Neural crest cell (in vitro differentiated cells): Measurements from ENCODE around the gene E2F3. TPM values are rescaled to one million over a fixed set of nuclear protein-coding genes. Genes with fewer than 3 reads are reported as not detected.

Experiments used
- DNase-seq: peaks from one replicate; pipeline ENCODE4 v3.0.0; 2021; ENCODE audit warnings: low read depth, mixed read lengths, low spot score
- H3K27ac Mint-ChIP-seq: one replicate; pipeline ENCODE4 v1.8.0; 2021; ENCODE audit warnings: mild to moderate bottlenecking, mixed read lengths; ENCODE audit not compliant: unreplicated experiment
- H3K27me3 Mint-ChIP-seq: 2 replicates; pipeline ENCODE4 v1.8.0; 2021; ENCODE audit warnings: low read depth, mild to moderate bottlenecking, mixed read lengths
- H3K36me3 Mint-ChIP-seq: 2 replicates; pipeline ENCODE4 v1.8.0; 2021; ENCODE audit warnings: low read depth, mild to moderate bottlenecking, mixed read lengths
- H3K4me1 Mint-ChIP-seq: 2 replicates; pipeline ENCODE4 v1.8.0; 2021; ENCODE audit warnings: mixed read lengths
- H3K4me3 Mint-ChIP-seq: one replicate; pipeline ENCODE4 v1.8.0; 2021; ENCODE audit warnings: mild to moderate bottlenecking, mixed read lengths
- H3K9me3 Mint-ChIP-seq: 2 replicates; pipeline ENCODE4 v1.8.0; 2021; ENCODE audit warnings: mixed read lengths
- total RNA-seq: library from RNA; stranded (reverse); gene quantifications from 2 replicates; pipeline ENCODE4 v1.2.1, GENCODE V29; 2021
- TF ChIP-seq, protein P1 (sequence below): fragments of 200-600 bp; sonication (generic); conservative IDR thresholded peaks from 2 replicates; pipeline ENCODE4 v1.5.0; 2021; ENCODE audit warnings: antibody characterized with exemption, mild to moderate bottlenecking

E2F3 gene
- total RNA-seq, 1 donor from 2014 or later = 43.8 TPM

DNA sequence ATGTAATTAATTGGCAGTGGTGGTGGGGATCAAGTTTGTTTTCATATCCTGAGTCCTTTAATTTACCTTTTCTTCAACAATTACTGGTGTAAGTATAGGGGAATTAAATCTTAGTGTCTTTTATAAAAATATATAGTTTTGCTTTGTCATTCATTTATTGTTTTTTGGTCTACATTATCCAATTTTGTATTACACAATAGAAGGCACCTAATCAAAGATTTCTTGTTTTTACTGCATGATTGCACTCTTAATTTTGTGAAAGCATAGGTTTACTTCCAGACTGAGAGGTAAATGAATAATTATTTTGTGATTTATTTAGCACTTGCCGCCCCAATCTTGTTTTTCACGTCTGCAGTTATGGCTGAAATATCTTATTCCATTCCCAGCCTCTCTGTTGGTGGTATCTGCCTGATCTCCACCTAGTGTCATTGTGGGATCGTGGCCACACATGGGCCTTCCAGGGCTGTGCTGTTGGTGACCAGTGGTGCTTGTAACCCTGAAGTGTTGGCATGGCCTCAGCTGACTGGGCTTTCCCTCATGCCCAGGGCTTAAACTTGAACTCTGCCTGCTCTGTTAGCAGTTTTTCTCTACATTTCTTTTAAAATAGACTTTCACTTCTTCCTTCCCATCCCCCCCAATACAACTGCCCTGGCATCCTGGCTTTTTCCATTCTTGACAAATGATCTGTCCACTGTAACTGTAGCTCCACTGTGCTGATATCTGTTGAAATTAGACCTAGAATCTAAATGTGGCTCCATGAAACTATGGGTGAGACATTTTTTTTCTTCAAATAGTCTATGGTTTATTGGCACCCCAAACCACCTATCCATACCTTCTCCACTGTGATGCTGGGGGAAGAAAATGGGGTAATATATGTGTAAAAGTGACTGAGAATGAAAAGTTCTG is 24.8 kb downstream of the E2F3 start:
- TF ChIP-seq, protein P1, sequence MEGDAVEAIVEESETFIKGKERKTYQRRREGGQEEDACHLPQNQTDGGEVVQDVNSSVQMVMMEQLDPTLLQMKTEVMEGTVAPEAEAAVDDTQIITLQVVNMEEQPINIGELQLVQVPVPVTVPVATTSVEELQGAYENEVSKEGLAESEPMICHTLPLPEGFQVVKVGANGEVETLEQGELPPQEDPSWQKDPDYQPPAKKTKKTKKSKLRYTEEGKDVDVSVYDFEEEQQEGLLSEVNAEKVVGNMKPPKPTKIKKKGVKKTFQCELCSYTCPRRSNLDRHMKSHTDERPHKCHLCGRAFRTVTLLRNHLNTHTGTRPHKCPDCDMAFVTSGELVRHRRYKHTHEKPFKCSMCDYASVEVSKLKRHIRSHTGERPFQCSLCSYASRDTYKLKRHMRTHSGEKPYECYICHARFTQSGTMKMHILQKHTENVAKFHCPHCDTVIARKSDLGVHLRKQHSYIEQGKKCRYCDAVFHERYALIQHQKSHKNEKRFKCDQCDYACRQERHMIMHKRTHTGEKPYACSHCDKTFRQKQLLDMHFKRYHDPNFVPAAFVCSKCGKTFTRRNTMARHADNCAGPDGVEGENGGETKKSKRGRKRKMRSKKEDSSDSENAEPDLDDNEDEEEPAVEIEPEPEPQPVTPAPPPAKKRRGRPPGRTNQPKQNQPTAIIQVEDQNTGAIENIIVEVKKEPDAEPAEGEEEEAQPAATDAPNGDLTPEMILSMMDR = no peak
- H3K9me3 Mint-ChIP-seq = no peaks in the 10 kb centered on the region
- peaks cover 9% of the 10 kb centered on the region for H3K4me1 Mint-ChIP-seq
- H3K27me3 Mint-ChIP-seq = no peaks in the 10 kb centered on the region
- peaks cover 16% of the 10 kb centered on the region for H3K36me3 Mint-ChIP-seq
- no peak overlapping the region for H3K4me3 Mint-ChIP-seq
- no peak for DNase-seq
- no peak overlapping the region for H3K27ac Mint-ChIP-seq

DNA sequence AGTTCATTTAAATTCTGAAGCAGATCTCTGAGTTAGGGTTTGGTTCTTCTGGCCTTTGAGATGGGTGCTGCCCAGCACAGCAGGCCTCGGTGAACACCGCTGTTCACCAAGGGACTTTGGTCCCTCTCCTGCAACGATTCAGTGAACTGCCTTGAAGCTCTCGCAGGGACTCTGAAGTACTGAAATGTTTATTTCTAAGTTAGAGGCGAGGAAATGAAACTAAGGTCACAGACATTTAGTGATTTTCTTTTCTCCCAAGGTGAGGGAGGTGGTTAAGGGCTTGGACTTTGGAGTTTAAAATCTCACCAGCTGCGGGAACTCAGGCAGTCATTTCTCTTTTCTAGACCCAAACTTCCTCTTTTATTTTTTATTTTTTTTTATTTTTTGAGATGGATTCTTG is 26.2 kb downstream of the E2F3 start:
- no peaks in the 10 kb centered on the region for H3K9me3 Mint-ChIP-seq
- H3K4me3 Mint-ChIP-seq = no peak overlapping the region
- H3K27ac Mint-ChIP-seq = no peak overlapping the region
- H3K4me1 Mint-ChIP-seq = peaks cover 14% of the 10 kb centered on the region
- H3K36me3 Mint-ChIP-seq = peaks cover 24% of the 10 kb centered on the region
- DNase-seq = no peak
- no peaks in the 10 kb centered on the region for H3K27me3 Mint-ChIP-seq
- TF ChIP-seq, protein P1 = no peak

DNA sequence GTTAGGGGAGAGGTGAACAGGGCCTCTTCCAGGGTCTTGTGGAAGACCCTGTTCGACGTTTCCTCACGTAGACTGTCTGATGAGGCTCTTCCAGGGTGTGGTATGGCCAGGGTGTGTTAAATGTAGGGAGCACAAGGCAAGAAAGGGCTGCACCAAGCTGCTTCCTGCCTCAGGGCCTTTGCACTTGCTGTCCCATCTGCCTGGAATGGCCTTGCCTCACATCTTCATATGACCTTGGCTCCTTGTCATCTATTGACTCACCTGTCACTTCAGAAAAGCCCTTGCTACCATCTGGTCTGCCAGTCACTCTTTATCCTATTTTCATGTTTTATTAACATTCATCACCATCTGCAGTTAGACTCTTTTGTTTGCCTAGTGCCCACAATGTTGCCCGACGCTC is 31.0 kb downstream of the E2F3 start:
- Mint-ChIP-seq H3K4me1 (peaks cover 24% of the 10 kb centered on the region), H3K27me3 (no peaks in the 10 kb centered on the region), H3K27ac (no peak overlapping the region), H3K4me3 (no peak overlapping the region), H3K36me3 (peaks cover 31% of the 10 kb centered on the region), H3K9me3 (peaks cover 2% of the 10 kb centered on the region)
- TF ChIP-seq, protein P1 = no peak
- no peak for DNase-seq

DNA sequence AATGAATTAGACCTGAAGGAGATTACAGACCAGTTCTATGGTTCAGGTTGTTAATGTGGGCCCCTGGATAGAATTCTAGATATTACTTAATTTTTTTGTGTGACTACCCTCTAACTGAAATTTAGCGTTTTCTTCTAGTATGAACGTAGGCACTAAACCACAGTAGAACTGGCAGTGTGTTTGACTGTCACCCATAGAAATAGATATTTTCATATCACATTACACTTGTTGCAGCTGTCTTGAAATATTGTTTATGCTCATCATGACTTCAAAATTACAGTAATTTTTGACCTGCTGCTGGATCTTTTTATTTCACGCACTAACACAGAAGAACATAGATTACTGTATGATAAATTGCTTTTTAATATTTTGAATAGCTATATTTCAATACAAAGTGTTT is 31.6 kb downstream of the E2F3 start:
- no peak overlapping the region for H3K4me3 Mint-ChIP-seq
- H3K4me1 Mint-ChIP-seq = peaks cover 24% of the 10 kb centered on the region
- TF ChIP-seq, protein P1 = no peak
- no peak overlapping the region for H3K27ac Mint-ChIP-seq
- peaks cover 2% of the 10 kb centered on the region for H3K9me3 Mint-ChIP-seq
- no peaks in the 10 kb centered on the region for H3K27me3 Mint-ChIP-seq
- H3K36me3 Mint-ChIP-seq = peaks cover 31% of the 10 kb centered on the region
- DNase-seq = no peak

DNA sequence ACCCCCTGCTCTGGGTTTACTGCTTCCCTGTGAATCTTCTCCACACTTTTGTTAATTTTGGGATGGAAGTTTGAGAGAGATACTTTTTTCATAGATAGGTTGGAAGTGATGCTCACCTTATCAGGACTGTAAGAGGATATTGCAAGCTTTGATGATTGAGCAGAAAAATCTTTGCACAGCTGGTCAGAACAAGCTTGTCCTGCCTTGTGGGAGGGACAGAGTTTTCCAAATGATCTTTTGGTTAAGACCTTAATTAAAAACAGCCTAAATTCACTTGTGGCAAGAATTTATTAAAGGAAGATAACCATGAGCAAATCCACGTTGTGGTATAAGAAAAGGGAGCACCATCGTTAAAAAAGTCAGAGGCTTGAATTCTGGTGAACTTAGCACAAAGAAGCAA is 32.2 kb downstream of the E2F3 start:
- Mint-ChIP-seq H3K9me3 (peaks cover 2% of the 10 kb centered on the region), H3K4me3 (no peak overlapping the region), H3K4me1 (peaks cover 24% of the 10 kb centered on the region), H3K27ac (no peak overlapping the region), H3K36me3 (peaks cover 31% of the 10 kb centered on the region), H3K27me3 (no peaks in the 10 kb centered on the region)
- TF ChIP-seq, protein P1 = no peak
- no peak for DNase-seq
